ENCODE measurements around the gene MYOZ1.
A peak's percentile ranks its signal among the peaks of the same experiment; 100 is the strongest.

The MYOZ1 gene

DNA sequence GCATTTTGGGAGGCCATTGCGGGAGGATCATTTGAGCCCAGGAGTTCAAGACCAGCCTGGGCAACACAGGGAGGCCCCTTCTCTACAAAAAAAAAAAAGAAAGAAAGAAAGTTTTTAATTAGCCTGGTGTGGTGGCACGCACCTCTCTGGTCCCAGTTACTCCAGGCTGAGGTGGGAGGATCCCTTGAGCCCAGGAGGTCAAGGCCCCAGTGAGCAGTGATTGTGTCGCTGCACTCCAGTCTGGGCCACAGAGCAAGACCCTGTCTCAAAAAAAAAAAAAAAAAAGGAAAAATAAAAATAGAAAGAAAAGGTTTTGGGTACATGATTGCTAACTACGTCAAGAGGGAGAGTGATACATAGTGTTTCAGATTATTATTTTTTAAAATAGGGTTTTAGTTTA, 48.2 kb downstream of the MYOZ1 start:
- no peak for DNase-seq

GRCh38 chr10:73591935-73592699, 49.2 kb downstream of the MYOZ1 start:
- peak; percentile 50 to 76 (median 70) for DNase-seq

GRCh38 chr10:73590881-73591799, 50.1 kb downstream of the MYOZ1 start, which contains the start of gene USP54:
TSS of gene USP54 (minus strand) at chr10:73591342. CDS start at chr10:73575658, 15,684 bp downstream.
- DNase-seq = peak; percentile 38 to 62 (median 57)

- DNase-seq = peak; percentile 43 to 62 (median 60)
Observed at GRCh38 chr10:73589563-73590126, 51.6 kb downstream of the MYOZ1 start.

DNA sequence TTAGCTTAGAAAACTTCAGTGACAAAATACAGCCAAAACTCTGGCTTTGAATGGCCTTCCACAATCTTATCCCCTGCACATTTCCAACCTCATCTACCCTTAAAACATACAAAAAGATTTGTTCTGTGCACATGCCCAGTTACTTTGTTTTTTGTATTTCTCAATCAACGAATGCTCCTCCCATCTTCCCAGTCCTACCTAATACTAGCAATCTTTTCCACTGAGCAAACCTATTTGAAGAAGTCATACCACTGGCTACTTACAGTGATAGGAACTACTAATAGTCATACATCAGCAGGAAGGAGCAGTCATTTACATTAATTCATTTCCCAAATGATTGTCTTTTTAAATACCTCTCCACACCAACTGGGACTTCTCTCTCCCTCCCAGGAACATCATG, 52.6 kb downstream of the MYOZ1 start:
- no peak for DNase-seq

GRCh38 chr10:73586583-73586984, 54.7 kb downstream of the MYOZ1 start:
- peak in 1 of 4 experiments; percentile 18 for DNase-seq

- no peak for DNase-seq
Observed at GRCh38 chr10:73585327-73585726, 55.9 kb downstream of the MYOZ1 start.

GRCh38 chr10:73584737-73585136, 56.5 kb downstream of the MYOZ1 start:
- DNase-seq = no peak

DNA sequence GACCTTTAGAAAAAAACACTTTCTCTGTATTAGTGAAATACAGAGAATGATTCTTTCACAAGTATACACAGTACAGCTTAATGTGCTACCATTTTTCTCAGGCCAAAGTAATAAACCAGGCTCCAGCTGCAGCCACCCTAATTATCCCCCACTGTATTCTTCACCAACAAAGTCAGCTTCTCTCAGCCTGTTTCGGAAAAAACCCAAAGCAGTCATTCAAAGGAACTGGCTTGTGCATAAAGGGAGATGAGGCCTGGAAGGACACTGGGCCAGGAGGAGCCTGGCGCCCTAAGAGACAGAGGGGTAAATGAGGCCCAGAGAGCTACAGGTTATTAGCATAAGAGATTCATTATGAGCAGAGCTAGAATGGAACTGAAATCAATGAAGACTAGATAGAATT, 59.4 kb downstream of the MYOZ1 start:
- no peak for DNase-seq

All from suppressor macrophage (primary cell).